Kidney (tissue), 14 donors: ENCODE results near the gene C1QTNF3. TPM values are rescaled to one million over a fixed set of nuclear protein-coding genes. Genes with fewer than 3 reads are reported as not detected.

Source experiments
- DNase-seq, 5 donors: peaks; one replicate each; pipeline ENCODE4 v3.0.0-alpha.2; 2013 to 2020
- FAIRE-seq: peaks from 2 replicates; lab custom pipeline; 2012; peaks lifted over from hg19 to GRCh38; lab: Jason Lieb, UNC
- H3K27ac ChIP-seq, 2 donors: one replicate each; pipeline ENCODE4 v1.7.0; 2013; ENCODE audit warnings: low read depth in 2 of 2, low read length in 2 of 2, inconsistent platforms in 1 of 2
- H3K27me3 ChIP-seq: one replicate; pipeline ENCODE4 v1.7.1; 2013; ENCODE audit warnings: low read length, inconsistent platforms; ENCODE audit not compliant: control insufficient read depth, insufficient read depth
- H3K36me3 ChIP-seq, 3 donors: one replicate each; pipeline versions ENCODE4 v1.7.0 to v1.7.1; 2013; ENCODE audit warnings: low read length in 3 of 3, control low read depth in 1 of 3, inconsistent platforms in 1 of 3; ENCODE audit not compliant: insufficient read depth in 3 of 3, control insufficient read depth in 2 of 3
- H3K4me1 ChIP-seq, 3 donors: one replicate each; pipeline versions ENCODE4 v1.7.0 to v1.7.1; 2013; ENCODE audit warnings: low read length in 3 of 3, inconsistent platforms in 1 of 3, low read depth in 1 of 3; ENCODE audit not compliant: control insufficient read depth in 2 of 3, insufficient read depth in 2 of 3
- H3K4me3 ChIP-seq, 3 donors: one replicate each; pipeline versions ENCODE4 v1.7.0 to v1.8.1; 2013; ENCODE audit warnings: low read length in 3 of 3, control low read depth in 1 of 3, inconsistent platforms in 1 of 3
- H3K9ac ChIP-seq, 3 donors: one replicate each; pipeline versions ENCODE4 v1.7.0 to v1.7.1; 2013; ENCODE audit warnings: low read length in 3 of 3, control low read depth in 1 of 3, inconsistent platforms in 1 of 3
- H3K9me3 ChIP-seq, 3 donors: one replicate each; pipeline versions ENCODE4 v1.7.0 to v1.7.1; 2013; ENCODE audit warnings: low read length in 3 of 3, control low read depth in 1 of 3, inconsistent platforms in 1 of 3; ENCODE audit not compliant: control insufficient read depth in 2 of 3, insufficient read depth in 1 of 3
- intact Hi-C: fragments of 100-400 bp; cut with DNase I; formaldehyde crosslinking; loops from one replicate; pipeline ENCODE4 v1.11.1; 2022
- polyA plus RNA-seq: library from polyadenylated mRNA; stranded (reverse); fragments of 350-450 nt; fragmentation: Illumina TruSeq; extraction: RNeasy Lipid Tissue Mini Kit (QIAGEN cat#74804); gene quantifications from one replicate; pipeline ENCODE4 v1.2.3, GENCODE V29; 2014; ENCODE audit warnings: low read depth, low replicate concordance; ENCODE audit not compliant: insufficient read depth
- total RNA-seq: library from RNA; stranded (reverse); fragmentation: NEBNext Ultra II Directional; extraction: Animal tissue kit (Norgen Biotek cat#: 25700); gene quantifications from one replicate; pipeline ENCODE4 v1.2.1, GENCODE V29; 2021
- TF ChIP-seq, protein P1 (sequence below): IDR thresholded peaks from 3 replicates; pipeline ENCODE4 v1.5.1; 2012; ENCODE audit warnings: mild to moderate bottlenecking, moderate library complexity, borderline replicate concordance; ENCODE audit not compliant: insufficient read depth; ENCODE audit errors: extremely low read depth
- donor health status: control.
- donor health status: control.
- donor health status: control.
- donor health status: control.
- donor health status: control.
- donor health status: DM: yes; HTN: yes; CAD: no.
- donor health status: Normal renal cell carcinoma (clear cell type).

C1QTNF3 gene
- total and polyA plus RNA-seq, 2 donors from 2014 or later = 6.3 to 38.4 TPM

DNA sequence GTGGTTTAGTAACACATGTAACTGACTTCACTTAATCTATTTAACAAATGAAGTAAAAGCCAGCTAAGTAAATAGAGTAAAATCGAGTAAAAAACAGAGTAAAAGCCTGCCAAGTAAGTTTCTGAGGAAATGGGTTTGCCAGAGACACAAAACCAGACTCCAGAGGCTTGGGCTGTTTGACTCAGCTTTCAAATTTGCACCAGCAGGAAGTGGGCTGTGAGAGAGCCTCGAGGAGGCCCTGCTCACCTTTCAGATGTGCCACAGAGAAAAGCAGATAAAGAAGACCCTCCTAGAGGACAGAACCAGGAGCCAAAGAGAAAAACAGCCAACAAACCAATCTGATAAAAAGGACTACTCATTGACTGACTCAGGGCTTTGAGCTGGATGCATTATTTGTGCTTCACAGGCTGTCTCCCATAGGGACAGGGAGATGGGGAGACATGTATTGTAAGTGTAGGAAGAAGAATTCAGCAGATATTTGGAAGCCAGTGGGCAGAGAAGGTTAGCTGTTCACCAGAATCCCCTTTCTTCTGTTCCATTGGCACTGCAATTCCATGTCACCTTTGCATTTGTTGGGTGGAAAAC lies 20.8 kb downstream of the C1QTNF3 start:
- DNase-seq (no peak), FAIRE-seq (no peak)
- Histone ChIP-seq H3K27ac (no peak overlapping the region), H3K9ac (no peak overlapping the region), H3K9me3 (no peaks in the 10 kb centered on the region), H3K27me3 (no peaks in the 10 kb centered on the region), H3K4me3 (no peak overlapping the region), H3K4me1 (peaks cover 0 to 7% (median 2%) of the 10 kb centered on the region in 3 donors), H3K36me3 (peaks cover 0 to 5% (median 0%) of the 10 kb centered on the region in 3 donors)
- TF ChIP-seq, protein P1, sequence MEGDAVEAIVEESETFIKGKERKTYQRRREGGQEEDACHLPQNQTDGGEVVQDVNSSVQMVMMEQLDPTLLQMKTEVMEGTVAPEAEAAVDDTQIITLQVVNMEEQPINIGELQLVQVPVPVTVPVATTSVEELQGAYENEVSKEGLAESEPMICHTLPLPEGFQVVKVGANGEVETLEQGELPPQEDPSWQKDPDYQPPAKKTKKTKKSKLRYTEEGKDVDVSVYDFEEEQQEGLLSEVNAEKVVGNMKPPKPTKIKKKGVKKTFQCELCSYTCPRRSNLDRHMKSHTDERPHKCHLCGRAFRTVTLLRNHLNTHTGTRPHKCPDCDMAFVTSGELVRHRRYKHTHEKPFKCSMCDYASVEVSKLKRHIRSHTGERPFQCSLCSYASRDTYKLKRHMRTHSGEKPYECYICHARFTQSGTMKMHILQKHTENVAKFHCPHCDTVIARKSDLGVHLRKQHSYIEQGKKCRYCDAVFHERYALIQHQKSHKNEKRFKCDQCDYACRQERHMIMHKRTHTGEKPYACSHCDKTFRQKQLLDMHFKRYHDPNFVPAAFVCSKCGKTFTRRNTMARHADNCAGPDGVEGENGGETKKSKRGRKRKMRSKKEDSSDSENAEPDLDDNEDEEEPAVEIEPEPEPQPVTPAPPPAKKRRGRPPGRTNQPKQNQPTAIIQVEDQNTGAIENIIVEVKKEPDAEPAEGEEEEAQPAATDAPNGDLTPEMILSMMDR = no peak
- intact Hi-C loops = no loop called here

- intact Hi-C loops = no loop called here
- DNase-seq (no peak), FAIRE-seq (no peak)
- H3K27me3 ChIP-seq = no peaks in the 10 kb centered on the region
- TF ChIP-seq, protein P1 = no peak
- no peak overlapping the region for H3K4me3 ChIP-seq
- peaks cover 0 to 7% (median 2%) of the 10 kb centered on the region in 3 donors for H3K4me1 ChIP-seq
- no peak overlapping the region for H3K9ac ChIP-seq
- no peak overlapping the region for H3K27ac ChIP-seq
- H3K9me3 ChIP-seq = no peaks in the 10 kb centered on the region
- H3K36me3 ChIP-seq = peaks cover 0 to 5% (median 0%) of the 10 kb centered on the region in 3 donors
Observed at GRCh38 chr5:34021334-34021733, 21.7 kb downstream of the C1QTNF3 start.

DNA sequence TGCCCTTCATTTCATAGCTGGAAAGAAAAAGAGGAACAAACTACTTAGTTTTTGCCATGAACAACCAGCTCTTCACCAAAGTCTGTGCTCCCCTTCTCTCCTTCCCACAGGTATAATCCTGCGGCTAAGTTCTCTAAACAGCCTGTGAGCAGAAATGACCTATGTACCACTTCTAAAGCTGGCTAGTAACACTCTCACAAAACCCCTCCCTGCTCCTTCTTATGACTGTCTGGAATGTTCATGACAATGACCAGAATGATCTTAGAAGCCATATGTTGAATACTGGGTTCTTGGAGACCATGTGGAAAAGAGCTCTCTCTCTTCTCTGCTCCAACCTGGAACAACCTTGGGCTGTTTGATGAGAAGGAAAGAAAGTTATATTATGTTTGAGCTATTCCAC lies 22.3 kb downstream of the C1QTNF3 start:
- no peak overlapping the region for H3K9ac ChIP-seq
- H3K4me1 ChIP-seq = peaks cover 0 to 7% (median 0%) of the 10 kb centered on the region in 3 donors
- no peaks in the 10 kb centered on the region for H3K27me3 ChIP-seq
- no peak for DNase-seq
- intact Hi-C loops = no loop called here
- H3K36me3 ChIP-seq = peaks cover 0 to 5% (median 0%) of the 10 kb centered on the region in 3 donors
- H3K27ac ChIP-seq = peak overlapping the region in 1 of 2 donors; percentile 1
- H3K4me3 ChIP-seq = no peak overlapping the region
- no peak for FAIRE-seq
- no peaks in the 10 kb centered on the region for H3K9me3 ChIP-seq
- TF ChIP-seq, protein P1 = no peak

- intact Hi-C loops = no loop called here
- H3K9ac ChIP-seq = no peak overlapping the region
- FAIRE-seq = no peak
Observed at GRCh38 chr5:34017254-34017653, 25.8 kb downstream of the C1QTNF3 start.

More at GRCh38 chr5:34017254-34017653, 25.8 kb downstream of the C1QTNF3 start:
- Histone ChIP-seq H3K27me3 (no peaks in the 10 kb centered on the region), H3K9me3 (no peaks in the 10 kb centered on the region), H3K36me3 (no peaks in the 10 kb centered on the region), H3K4me1 (peaks cover 0 to 11% (median 2%) of the 10 kb centered on the region in 3 donors), H3K4me3 (no peak overlapping the region), H3K27ac (peak overlapping the region in 1 of 2 donors; percentile 32)
- TF ChIP-seq, protein P1 = no peak
- no peak for DNase-seq
